ENCODE data around the gene GCAT. TPM values are rescaled to one million over a fixed set of nuclear protein-coding genes. Genes with fewer than 3 reads are reported as not detected.

The GCAT gene
- total RNA-seq, 1 donor from 2014 or later, result 15.5 TPM

DNA sequence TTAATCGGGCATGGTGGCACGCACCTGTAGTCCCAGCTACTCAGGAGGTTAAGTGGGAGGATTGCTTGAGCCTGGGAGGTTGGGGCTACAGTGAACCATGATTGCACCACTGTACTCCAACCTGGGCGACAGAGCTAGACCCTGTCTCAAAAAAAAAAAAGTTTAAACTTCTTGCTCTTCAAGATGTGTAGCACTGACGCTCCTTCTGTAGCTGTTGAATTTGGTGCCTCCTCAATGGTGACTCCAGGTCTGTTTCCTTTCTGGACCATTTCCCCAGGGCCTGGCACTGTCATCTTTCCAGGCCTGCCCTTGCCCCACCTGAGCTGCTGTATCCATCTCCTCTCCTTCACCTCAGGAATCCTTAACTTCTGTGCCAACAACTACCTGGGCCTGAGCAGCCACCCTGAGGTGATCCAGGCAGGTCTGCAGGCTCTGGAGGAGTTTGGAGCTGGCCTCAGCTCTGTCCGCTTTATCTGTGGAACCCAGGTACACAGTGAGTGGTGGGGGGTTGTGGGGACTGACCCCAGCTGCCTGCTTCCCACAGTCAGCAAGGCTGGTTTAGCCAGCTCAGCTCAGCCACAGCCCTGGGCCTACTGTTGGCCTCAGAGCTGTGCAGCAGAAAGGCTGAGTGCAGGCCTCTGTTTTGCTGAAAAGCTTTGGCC lies 2.1 kb downstream of the GCAT start:
- intact Hi-C loops (cut with micrococcal nuclease), result loop anchor here (5.0 kb wide), 3 partner anchors 123 to 1033 kb away; partner anchors contain the start of genes IFT27, NOL12 and PLA2G6

DNA sequence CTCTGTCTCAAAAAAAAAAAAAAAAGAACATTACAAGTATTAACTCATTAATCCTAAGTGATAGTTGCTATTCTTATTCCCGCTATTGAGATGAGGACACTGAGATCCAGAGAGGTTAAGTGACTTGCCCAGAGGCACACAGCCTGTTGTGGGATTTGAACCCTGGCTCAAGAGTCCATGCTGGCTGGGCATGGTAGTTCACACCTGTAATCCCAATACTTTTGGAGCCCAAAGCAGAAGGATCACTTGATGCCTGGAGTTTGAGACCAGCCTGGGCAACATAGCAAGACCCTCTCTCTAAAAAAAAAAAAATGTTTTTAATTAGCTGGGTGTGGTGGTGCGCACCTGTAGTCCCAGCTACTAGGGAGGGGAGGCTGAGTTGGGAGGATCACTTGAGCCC lies 4.1 kb downstream of the GCAT start:
- intact Hi-C loops (cut with micrococcal nuclease), result no loop called here

DNA sequence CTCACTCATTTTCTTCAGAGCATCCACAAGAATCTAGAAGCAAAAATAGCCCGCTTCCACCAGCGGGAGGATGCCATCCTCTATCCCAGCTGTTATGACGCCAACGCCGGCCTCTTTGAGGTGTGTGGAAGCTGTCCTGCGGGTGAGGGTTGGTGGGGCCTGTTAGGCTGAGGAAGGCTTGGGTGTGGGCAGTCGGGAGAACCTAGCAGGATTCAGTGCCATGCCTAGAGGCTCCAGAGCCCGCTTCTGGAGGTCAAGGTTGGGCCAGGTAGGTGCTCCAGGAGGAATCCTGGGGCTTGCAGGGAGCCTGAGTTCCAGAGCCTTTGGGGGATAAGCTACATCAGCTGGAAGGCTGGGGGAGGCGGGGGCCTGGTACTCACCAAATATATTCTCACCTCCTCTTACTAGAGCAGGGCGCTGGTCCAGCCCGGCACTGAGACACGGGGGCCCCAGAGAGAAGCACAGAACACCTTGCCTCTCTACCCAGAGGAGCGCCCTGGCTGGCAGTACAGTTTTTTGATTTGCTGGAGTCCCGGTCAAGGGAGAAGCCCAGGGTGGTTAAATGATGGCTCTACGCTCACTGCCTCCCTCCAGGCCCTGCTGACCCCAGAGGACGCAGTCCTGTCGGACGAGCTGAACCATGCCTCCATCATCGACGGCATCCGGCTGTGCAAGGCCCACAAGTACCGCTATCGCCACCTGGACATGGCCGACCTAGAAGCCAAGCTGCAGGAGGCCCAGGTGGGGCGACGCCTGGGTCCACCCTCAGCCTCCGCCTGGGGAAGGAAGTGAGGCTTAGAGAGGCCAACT lies 5.3 kb downstream of the GCAT start:
- intact Hi-C loops (cut with micrococcal nuclease), result no loop called here

DNA sequence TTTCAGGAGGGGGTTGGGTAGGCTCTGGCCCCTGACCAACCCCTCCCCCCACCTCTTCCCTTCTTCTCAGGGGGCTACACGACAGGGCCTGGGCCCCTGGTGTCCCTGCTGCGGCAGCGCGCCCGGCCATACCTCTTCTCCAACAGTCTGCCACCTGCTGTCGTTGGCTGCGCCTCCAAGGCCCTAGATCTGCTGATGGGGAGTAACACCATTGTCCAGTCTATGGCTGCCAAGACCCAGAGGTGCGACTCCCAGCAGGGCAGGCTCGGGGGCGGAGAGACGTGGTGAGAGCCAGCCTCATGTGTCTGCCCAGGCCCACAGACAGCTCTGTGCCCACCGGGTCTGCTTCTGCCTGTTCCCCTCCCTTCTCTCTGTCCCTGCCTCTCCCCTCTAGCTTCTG lies 7.9 kb downstream of the GCAT start:
- intact Hi-C loops (cut with micrococcal nuclease), result no loop called here

DNA sequence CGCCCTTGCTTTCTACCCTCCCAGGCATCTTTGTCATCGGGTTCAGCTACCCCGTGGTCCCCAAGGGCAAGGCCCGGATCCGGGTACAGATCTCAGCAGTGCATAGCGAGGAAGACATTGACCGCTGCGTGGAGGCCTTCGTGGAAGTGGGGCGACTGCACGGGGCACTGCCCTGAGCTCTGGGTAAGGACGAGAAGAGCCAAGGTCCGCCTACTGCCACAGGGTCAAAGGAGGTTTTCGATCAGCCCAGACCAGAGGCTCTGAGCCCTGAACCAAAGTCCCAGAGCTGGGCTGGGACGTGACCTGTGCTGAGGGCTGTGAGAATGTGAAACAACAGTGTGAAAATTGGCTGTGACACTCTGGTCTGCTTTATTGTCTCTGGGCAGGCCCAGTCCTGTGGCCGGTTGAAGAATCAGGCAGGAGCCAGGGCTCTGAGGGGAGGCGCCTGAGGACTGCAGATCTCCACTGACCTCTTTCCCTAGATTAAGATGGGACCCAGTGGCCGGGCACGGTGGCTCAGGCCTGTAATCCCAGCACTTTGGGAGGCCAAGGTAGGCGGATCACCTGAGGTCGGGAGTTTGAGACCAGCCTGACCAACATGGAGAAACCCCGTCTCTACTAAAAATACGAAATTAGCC lies 8.9 kb downstream of the GCAT start:
- intact Hi-C loops (cut with micrococcal nuclease), result loop anchor here (1.0 kb wide), 5 partner anchors 9 to 149 kb away; partner anchors contain the start of genes EIF3L and GCAT

DNA sequence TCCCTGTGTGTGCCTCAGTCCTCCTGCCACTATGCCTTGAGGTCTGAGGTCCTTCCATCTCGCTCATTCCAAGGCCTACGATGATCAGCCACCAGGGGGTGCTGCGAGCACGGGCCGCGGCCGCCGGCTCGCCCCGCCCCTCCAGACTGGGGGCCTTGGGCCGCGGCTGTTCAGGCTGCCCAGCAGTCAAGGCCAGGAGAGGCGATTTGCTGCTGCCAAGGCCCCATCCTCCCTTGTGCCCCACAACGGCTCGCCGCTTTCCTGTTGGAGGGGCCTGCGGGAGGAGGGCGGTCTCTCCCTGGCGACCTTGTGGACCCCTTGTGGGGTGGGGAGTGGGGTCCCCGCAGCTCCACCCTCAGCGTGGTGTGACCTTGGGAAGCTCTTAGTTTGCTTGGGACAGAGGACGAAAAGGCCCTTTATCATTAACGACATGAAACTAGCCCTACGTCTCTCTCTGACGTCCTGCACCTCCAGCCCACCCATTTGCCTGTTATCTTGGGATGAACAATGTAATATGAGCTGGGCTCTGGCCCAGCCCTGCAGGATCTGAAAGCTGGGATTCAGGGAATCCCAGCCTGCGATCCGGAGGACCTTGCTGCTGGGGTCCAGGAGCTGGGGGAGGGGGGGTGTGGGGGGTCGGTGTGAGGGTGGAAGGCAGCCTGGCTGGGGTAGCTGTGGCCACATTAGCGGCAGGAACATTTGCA lies 10.1 kb downstream of the GCAT start:
- intact Hi-C loops (cut with micrococcal nuclease), result loop anchor here (1.0 to 2.0 kb wide), 6 partner anchors 11 to 147 kb away; partner anchors contain the start of genes EIF3L and GCAT

DNA sequence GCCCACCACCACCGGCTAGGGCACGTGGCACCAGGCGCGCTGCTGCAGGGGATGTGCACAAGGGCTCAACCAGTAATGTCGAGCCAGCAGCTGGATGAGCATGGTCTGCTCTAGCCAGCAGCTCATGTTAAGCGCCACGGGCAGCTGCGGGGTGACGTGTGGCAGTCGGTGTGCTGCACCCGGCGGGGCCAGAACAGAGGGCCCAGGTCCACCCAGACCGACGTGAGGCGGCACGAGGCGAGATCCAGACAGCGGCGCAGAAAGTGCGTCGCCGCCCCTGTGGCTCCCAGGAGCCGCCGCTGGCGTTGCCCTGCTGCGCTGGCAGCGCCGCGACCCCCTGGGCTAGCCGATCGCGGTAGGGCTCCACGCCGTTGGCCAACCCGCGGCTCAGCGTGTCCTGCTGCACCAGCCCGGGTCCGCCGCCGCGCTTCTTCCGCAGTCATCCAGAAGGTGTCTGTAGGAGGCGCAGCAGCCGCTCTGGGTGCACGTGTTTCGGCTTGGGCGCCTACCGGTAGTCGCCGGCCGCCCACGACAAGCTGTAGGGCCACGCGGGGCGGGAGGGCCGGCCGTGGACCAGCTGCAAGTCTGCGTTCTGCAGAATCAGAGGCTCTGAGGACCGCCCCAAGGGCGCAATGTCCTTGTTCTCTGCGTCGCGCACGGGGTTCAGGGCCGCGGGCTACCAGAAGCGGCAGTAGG lies 10.8 kb downstream of the GCAT start:
- intact Hi-C loops (cut with micrococcal nuclease), result loop anchor here (2.0 kb wide), 1 partner anchor 16 kb away; no protein-coding TSS in a partner anchor

DNA sequence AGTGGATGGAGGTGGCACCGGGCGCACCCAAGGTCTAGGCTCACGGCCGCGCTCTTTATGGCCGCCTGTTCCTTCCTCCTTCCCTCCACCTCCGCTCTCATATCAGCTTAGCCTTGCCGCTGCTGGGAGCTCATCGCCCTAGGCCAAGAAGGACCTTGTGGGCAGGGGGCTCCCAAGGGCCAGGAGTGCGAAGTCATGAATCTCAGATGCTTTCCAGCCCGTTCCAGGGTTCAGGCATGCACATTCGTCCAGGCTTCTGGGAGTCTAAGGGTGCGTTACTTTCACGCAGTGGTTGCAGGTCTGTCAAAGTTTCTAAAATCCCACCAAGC lies 11.3 kb downstream of the GCAT start:
- intact Hi-C loops (cut with micrococcal nuclease), result loop anchor here (2.0 kb wide), 1 partner anchor 16 kb away; no protein-coding TSS in a partner anchor

DNA sequence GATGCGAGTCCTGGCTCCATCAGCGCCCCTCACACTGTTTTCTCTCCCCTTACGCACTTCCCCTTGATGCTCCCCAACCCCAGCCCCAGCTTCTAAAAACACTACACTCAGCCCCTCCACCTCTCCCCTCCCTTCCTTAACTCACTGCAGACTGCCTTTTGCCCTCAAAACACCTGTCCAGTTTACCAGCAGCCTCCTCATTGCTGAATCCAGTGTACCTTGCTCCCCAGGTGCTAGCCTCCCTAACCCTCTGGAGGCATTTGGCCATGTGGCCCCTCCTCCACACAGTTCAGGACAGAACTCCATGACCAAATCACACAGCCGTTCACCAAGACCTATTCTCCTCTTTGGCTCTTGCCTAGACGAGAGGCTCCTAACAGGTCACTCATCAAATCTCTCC lies 12.6 kb downstream of the GCAT start:
- intact Hi-C loops (cut with micrococcal nuclease), result no loop called here

DNA sequence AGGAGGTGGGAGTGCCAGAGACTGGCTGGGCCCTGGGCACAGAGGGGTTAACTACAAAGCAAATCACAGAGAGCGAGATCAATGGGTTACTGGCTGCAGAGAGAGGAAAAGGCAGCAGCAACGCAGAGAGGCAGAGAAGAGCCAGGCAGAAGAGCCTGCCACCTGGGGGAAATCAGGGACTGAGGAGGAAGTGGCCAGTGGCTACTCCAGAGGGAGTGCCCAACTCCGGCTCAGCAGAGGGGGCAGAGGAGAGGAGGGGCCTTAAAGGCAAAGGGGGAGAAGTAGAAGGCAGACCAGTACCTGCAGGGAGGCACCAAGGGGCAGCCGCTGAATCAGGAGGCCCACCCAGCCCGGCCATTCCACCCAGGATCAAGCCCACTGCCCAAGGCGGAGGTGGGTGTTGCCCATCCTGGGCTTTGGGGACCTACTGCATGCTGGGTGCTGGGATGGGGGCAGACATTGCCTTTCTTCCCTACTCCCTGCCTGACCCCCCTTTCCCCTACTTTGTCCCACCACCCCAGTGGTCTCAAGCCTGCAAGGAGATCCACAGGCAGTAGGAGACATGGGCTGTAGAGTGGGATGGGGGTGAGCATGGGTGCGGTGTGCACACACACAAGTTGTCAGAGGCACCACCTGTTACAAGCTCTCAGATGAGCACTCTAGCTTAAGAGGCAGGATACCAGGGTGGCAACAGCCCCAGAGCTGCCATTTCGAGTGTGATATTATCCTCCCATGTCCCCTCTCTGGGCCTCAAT lies 14.5 kb downstream of the GCAT start:
- intact Hi-C loops (cut with micrococcal nuclease), result no loop called here

DNA sequence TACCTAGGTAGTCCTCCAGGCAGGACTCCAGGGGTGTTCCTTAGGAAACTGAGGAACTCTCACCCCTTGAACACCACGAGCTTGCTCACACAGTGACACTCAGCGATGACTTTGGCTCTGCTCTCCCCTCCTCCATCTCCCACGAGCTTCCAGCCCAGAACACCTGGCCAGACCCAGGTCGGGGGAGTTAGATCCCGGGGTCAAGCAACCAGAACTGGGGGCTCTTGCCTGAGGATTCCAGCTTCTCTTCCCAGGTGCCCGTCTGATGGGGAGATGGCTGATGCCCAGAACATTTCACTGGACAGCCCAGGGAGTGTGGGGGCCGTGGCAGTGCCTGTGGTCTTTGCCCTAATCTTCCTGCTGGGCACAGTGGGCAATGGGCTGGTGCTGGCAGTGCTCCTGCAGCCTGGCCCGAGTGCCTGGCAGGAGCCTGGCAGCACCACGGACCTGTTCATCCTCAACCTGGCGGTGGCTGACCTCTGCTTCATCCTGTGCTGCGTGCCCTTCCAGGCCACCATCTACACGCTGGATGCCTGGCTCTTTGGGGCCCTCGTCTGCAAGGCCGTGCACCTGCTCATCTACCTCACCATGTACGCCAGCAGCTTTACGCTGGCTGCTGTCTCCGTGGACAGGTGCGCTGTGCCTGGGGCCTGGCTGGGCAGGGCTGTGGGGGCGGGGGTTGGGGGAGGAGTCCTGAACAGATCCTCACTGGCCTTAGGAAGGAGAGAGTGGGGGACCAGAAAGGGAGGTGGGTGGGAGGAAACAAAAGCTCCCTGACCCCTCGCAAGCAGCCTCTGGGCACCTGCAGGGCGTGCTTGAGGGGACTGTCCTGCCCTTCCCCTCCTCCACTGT lies 15.6 kb downstream of the GCAT start, which contains the start of gene GALR3:
Gene GALR3, plus strand, starts transcription at position 249 of the 852 bp plus-strand sequence. Its CDS starts 25 bp downstream, at position 274.
- intact Hi-C loops (cut with micrococcal nuclease), result no loop called here

DNA sequence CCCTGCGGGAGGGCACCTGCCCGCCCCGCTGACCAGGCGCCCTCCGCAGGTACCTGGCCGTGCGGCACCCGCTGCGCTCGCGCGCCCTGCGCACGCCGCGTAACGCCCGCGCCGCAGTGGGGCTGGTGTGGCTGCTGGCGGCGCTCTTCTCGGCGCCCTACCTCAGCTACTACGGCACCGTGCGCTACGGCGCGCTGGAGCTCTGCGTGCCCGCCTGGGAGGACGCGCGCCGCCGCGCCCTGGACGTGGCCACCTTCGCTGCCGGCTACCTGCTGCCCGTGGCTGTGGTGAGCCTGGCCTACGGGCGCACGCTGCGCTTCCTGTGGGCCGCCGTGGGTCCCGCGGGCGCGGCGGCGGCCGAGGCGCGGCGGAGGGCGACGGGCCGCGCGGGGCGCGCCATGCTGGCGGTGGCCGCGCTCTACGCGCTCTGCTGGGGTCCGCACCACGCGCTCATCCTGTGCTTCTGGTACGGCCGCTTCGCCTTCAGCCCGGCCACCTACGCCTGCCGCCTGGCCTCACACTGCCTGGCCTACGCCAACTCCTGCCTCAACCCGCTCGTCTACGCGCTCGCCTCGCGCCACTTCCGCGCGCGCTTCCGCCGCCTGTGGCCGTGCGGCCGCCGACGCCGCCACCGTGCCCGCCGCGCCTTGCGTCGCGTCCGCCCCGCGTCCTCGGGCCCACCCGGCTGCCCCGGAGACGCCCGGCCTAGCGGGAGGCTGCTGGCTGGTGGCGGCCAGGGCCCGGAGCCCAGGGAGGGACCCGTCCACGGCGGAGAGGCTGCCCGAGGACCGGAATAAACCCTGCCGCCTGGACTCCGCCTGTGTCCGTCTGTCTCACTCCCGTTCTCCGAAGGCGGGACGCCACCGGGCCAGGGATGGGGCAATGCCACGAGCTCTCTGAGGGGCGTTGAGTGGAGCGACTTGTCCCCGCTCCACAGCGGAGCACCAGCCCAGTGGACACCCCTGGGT lies 17.2 kb downstream of the GCAT start:
- intact Hi-C loops (cut with micrococcal nuclease), result no loop called here

DNA sequence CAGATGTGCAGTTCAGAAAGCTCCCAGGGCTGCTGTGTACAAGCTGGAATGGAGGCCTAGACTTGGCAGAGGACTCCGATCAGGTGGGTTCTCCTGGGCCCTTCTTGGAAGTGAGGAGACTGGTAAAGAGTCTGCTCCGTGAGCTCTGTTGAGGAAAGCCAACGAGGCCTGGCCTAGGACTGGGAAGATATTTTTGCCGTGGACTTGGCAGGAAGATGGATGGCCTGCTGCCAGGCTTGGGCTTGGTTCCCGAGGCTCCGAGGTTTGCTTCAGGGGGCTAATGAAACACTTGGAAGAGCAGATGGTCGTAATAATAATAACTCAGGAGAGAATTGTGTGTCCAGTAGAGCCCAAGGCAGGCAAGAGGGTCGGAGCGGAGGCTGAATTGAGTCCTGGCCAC lies 19.3 kb downstream of the GCAT start:
- intact Hi-C loops (cut with micrococcal nuclease), result no loop called here

DNA sequence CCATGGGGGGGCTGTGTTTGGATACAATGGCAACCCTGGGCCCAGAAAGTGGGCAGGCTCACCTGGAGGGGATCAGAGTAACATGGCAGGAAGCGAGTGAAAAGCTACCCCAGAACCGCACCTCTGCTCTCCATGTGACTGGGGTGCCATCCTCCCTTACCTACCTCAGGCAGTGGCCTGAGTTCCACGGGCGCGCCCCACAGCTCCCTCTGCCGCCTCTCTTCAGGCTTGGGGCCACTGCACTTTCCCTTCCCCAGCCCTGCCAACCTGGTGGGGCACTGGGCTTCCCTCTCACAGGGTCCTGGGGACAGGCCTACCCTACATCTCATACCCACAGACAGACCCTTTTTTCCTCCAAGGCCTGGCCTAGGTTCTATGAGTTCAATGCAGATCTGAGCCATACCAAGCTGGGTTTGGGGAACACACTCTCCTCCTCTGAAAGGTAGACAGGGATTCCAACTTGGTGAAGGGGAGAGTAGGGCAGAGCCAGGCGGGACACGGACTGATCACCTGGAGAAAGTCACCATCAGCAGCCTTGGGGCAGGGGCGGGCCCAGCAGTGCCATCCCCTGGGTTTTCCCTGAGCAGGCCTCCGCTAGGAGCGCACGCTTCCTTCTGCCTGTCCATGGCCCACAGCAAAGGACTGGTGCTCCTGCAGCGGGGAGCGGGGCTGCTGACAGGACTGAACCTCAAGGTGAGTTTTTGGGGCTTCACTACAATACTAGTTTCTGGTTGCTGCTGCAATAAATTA lies 22.5 kb downstream of the GCAT start:
- intact Hi-C loops (cut with micrococcal nuclease), result no loop called here

DNA sequence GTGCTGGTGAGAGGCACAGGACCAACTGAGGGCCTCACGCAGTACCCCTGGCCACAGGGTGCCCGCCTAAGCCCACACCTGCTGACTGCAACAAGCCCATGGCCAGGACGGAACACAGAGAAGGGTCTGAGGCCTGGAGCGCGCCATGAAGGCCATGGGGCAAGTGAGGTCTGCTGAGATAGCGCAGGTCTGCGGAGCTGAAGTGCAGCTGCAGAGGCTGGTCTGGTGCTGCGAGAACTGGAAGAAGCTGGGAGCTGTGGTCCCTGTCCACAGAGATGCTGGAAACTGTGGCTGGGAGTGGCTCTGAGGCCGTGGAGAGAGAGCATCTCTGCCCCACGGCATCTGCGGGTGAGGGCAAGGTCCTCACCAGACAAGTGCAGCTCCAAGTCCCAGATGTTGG lies 23.7 kb downstream of the GCAT start:
- intact Hi-C loops (cut with micrococcal nuclease), result no loop called here

DNA sequence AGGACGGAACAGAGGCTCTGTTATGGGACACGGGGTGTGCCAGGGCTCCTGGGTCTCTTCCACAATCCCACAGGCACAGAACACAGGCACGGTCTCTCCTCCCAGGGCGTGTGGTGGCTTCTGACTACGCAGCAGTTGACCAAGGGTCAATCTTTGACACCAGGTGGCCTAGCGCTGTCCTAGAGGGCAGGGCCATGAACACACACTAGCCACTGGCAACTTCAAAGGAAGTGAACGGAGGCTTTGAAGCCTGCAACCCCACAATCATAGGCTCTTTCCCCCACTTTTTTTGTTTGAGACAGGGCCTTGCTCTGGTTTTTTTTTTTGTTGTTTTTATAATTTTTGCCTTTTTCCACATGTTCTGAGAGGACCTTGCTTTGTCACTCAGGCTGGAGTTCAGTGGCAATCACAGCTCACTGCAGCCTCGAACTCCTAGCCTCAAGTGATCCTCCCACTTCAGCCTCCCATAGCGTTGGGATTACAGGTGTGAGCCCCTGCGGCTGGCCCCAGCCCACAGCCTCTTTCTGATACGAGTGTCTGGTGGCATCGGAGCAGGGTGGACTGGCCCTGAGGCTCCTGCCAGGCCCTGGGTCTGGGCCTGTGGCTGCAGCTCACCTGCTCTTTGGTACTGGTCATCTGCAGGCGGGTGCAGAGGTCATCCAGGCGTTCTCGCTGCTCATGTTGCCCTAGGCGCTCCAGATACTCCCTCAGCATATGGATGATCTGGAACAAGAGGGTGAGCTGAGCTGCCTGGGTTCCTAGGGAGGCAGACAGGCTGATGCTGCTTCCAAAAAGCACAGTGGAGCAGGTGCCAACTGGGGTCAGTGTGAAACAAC lies 24.5 kb downstream of the GCAT start:
- intact Hi-C loops (cut with micrococcal nuclease), result no loop called here
